Prostate gland (tissue), 2 donors: ENCODE measurements around the gene SLC6A6. TPM values are rescaled to one million over a fixed set of nuclear protein-coding genes. Genes with fewer than 3 reads are reported as not detected.

Experiments used
- DNase-seq: peaks from one replicate; pipeline ENCODE4 v3.0.0-alpha.2; 2019; ENCODE audit warnings: low spot score
- H3K27ac ChIP-seq, 2 donors: fragments of 200-600 bp; sonication (generic); 2 replicates each; pipeline ENCODE4 v1.5.1; 2017 to 2019
- H3K27me3 ChIP-seq: fragments of 200-600 bp; sonication (generic); replicated peaks from 2 replicates; pipeline ENCODE4 v1.5.1; 2019; ENCODE audit not compliant: insufficient read depth
- H3K36me3 ChIP-seq, 2 donors: fragments of 200-600 bp; sonication (generic); 1 replicate in 1 of 2; 2 replicates in 1 of 2; pipeline versions ENCODE4 v1.5.1 to v1.8.1; 2017 to 2019
- H3K4me1 ChIP-seq: fragments of 200-600 bp; sonication (generic); replicated peaks from 2 replicates; pipeline ENCODE4 v1.5.1; 2019
- H3K4me3 ChIP-seq, 2 donors: fragments of 200-600 bp; sonication (generic); 2 replicates each; pipeline ENCODE4 v1.5.1; 2017 to 2019
- H3K9me3 ChIP-seq: fragments of 200-600 bp; sonication (generic); 2 replicates; pipeline ENCODE4 v1.5.1; 2017
- CTCF ChIP-seq, 4 experiments: fragments of 200-600 bp in 2 of 4; fragments of 450-650 bp in 2 of 4; sonication (generic) in 2 of 4; IDR thresholded peaks; 1 replicate in 3 of 4; 2 replicates in 1 of 4; pipeline ENCODE4 v1.5.1; 2016 to 2019; ENCODE audit warnings: antibody characterized with exemption in 4 of 4, mild to moderate bottlenecking in 2 of 4, moderate library complexity in 2 of 4
- POLR2A ChIP-seq: fragments of 450-650 bp; IDR thresholded peaks from one replicate; pipeline ENCODE4 v1.6.1; 2016; ENCODE audit warnings: antibody characterized with exemption, mild to moderate bottlenecking
- POLR2AphosphoS5 ChIP-seq: sonication (generic); formaldehyde crosslinking; IDR thresholded peaks from one replicate; pipeline ENCODE4 v1.6.1; 2017; ENCODE audit warnings: antibody characterized with exemption
- WGBS: methylation state at CpG from one replicate; pipeline ENCODE4 v1.1.5; 2018; 5-methylcytosine and 5-hydroxymethylcytosine counted together
- intact Hi-C: fragments of 100-400 bp; cut with DNase I; formaldehyde crosslinking; loops from one replicate; pipeline ENCODE4 v1.14.2; 2022
- total RNA-seq, 2 donors: library from RNA; depleted of rRNA; stranded (reverse); fragments of >200 nt; gene quantifications; one replicate each; pipeline ENCODE4 v1.1.0, GENCODE V29; 2016

SLC6A6 gene
- total RNA-seq, 2 donors from 2014 or later = 6.9 to 24.5 TPM

- H3K27ac ChIP-seq = no peak overlapping the region
- H3K9me3 ChIP-seq = no peaks in the 10 kb centered on the region
- TF ChIP-seq POLR2A = no peak
- TF ChIP-seq POLR2AphosphoS5 = no peak
- no peak for TF ChIP-seq CTCF (IDR thresholded peaks at IDR 0.05)
- intact Hi-C loops = no loop called here
- H3K27me3 ChIP-seq = no peaks in the 10 kb centered on the region
- H3K36me3 ChIP-seq = peaks cover 0 to 6% of the 10 kb centered on the region in 2 donors
- H3K4me3 ChIP-seq = no peak overlapping the region
- no peaks in the 10 kb centered on the region for H3K4me1 ChIP-seq
- no peak for DNase-seq
- 78% methylated on average over 22 of the region's 22 CpGs for WGBS
Observed at GRCh38 chr3:14472471-14473351, 70.3 kb downstream of the SLC6A6 start.

- Histone ChIP-seq H3K27me3 (no peaks in the 10 kb centered on the region), H3K4me3 (no peak overlapping the region), H3K36me3 (peaks cover 0 to 6% of the 10 kb centered on the region in 2 donors), H3K9me3 (no peaks in the 10 kb centered on the region), H3K27ac (no peak overlapping the region), H3K4me1 (no peaks in the 10 kb centered on the region)
- no peak for DNase-seq
- 81% methylated on average over 7 of the region's 7 CpGs for WGBS
- intact Hi-C loops = no loop called here
- TF ChIP-seq POLR2AphosphoS5 = no peak
- no peak for TF ChIP-seq CTCF (IDR thresholded peaks at IDR 0.05)
- no peak for TF ChIP-seq POLR2A
Observed at GRCh38 chr3:14473411-14473891, 71.0 kb downstream of the SLC6A6 start.

- H3K4me1 ChIP-seq = no peaks in the 10 kb centered on the region
- no peaks in the 10 kb centered on the region for H3K9me3 ChIP-seq
- H3K4me3 ChIP-seq = no peak overlapping the region
- no peaks in the 10 kb centered on the region for H3K27me3 ChIP-seq
- H3K27ac ChIP-seq = no peak overlapping the region
- H3K36me3 ChIP-seq = peaks cover 0 to 5% of the 10 kb centered on the region in 2 donors
- DNase-seq = no peak
- intact Hi-C loops = no loop called here
- 95% methylated on average over 13 of the region's 13 CpGs for WGBS
- TF ChIP-seq POLR2A (no peak), CTCF (IDR thresholded peaks at IDR 0.05) (no peak), POLR2AphosphoS5 (no peak)
Observed at GRCh38 chr3:14474363-14475081, 72.1 kb downstream of the SLC6A6 start.

- 87% methylated on average over 7 of the region's 7 CpGs for WGBS
- Histone ChIP-seq H3K36me3 (no peaks in the 10 kb centered on the region), H3K27ac (no peak overlapping the region)
Observed at GRCh38 chr3:14475621-14476020, 73.2 kb downstream of the SLC6A6 start.

More at GRCh38 chr3:14475621-14476020, 73.2 kb downstream of the SLC6A6 start:
- no peak for DNase-seq
- H3K4me3 ChIP-seq = no peak overlapping the region
- H3K4me1 ChIP-seq = no peaks in the 10 kb centered on the region
- intact Hi-C loops = no loop called here
- H3K27me3 ChIP-seq = no peaks in the 10 kb centered on the region
- TF ChIP-seq POLR2A (no peak), CTCF (IDR thresholded peaks at IDR 0.05) (no peak), POLR2AphosphoS5 (no peak)
- H3K9me3 ChIP-seq = no peaks in the 10 kb centered on the region
